ENCODE measurements around the gene HSPB1.

DNA sequence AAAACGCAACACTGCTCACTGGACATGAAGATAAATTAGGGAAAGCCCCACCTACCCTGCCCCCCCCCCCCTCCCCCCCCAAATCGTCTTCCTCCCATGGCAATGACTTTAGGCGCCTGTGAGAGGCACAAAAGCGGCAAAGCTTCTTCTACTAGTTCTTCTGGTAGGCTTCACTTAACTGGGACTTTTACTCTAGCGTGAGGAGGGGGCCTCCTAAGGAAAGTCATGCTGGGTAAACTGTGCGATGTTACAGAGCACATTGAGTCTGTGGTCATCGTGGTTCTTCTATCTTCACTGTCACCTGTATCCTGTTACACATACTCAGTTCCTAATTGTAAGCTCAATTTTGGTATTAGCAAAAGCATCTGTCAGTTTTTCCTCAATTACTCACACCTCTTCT, 25.1 kb downstream of the HSPB1 start:
- TF ChIP-seq CTCF (conservative IDR thresholded peaks at IDR 0.05): no peak
- no peak for TF ChIP-seq ZFX (IDR thresholded peaks at IDR 0.05)

Data from C4-2B (cell line).